ENCODE results near the gene ACIN1.

Gene ACIN1

GRCh38 chr14:23090254-23090636, 4.7 kb downstream of the ACIN1 start:
- TF ChIP-seq POLR2A (IDR thresholded peaks at IDR 0.05; ENCODE audit: low read depth, low read length) (no peak), POLR2AphosphoS5 (IDR thresholded peaks at IDR 0.05; ENCODE audit: low read depth, low read length) (no peak), TAF1 (IDR thresholded peaks at IDR 0.05; ENCODE audit: borderline replicate concordance, low read depth, low read length) (no peak)
- no peak for DNase-seq (ENCODE audit: insufficient read length)
- no peak for FAIRE-seq

- FAIRE-seq: no peak
- TF ChIP-seq POLR2A (IDR thresholded peaks at IDR 0.05; ENCODE audit: low read depth, low read length): no peak
- TF ChIP-seq TAF1 (IDR thresholded peaks at IDR 0.05; ENCODE audit: borderline replicate concordance, low read depth, low read length): no peak
- no peak for TF ChIP-seq POLR2AphosphoS5 (IDR thresholded peaks at IDR 0.05; ENCODE audit: low read depth, low read length)
- DNase-seq (ENCODE audit: insufficient read length): no peak
Observed at GRCh38 chr14:23089498-23090253, 5.3 kb downstream of the ACIN1 start.

DNA sequence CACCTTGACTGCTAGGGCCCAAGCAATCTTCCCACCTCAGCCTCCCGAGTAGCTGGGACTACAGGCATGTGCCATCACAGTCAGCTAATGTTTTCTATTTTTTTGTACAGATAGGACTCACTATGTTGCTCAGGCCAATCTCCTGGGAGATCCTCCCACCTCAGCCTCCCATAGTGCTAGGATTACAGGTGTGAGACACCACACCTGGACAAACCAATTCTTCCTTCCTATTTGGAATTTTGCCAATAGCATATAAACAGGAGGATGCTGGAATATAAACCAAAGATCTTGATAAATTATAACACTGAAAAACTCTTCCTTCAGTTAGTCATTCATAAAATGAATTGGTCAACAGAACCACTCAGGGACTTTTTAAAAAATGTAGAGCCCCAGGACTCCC, 8.4 kb downstream of the ACIN1 start:
- FAIRE-seq: no peak
- TF ChIP-seq POLR2A (IDR thresholded peaks at IDR 0.05; ENCODE audit: low read depth, low read length) (no peak), TAF1 (IDR thresholded peaks at IDR 0.05; ENCODE audit: borderline replicate concordance, low read depth, low read length) (no peak), POLR2AphosphoS5 (IDR thresholded peaks at IDR 0.05; ENCODE audit: low read depth, low read length) (no peak)
- no peak for DNase-seq (ENCODE audit: insufficient read length)

DNA sequence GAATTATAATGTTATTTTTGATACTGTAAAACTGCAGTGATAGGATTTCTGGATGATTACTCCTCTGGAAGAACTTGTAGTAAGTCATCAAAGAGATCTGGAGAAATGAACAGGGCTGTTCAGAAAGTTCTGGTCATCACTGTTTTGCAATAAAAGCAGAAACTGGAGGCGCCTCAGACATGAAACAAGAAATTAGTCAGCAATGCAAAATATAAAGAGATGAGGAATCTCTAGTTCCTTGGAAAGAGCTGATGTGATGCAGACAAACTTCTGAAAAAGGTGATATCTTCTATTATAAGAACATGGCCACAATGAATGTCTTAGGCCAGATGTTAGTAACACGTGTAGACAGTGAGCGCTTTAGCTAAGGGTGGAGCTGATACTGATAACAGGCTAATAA, 9.5 kb downstream of the ACIN1 start:
- TF ChIP-seq POLR2A (IDR thresholded peaks at IDR 0.05; ENCODE audit: low read depth, low read length) (no peak), POLR2AphosphoS5 (IDR thresholded peaks at IDR 0.05; ENCODE audit: low read depth, low read length) (no peak), TAF1 (IDR thresholded peaks at IDR 0.05; ENCODE audit: borderline replicate concordance, low read depth, low read length) (no peak)
- FAIRE-seq (no peak), DNase-seq (ENCODE audit: insufficient read length) (no peak)

- no peak for FAIRE-seq
- no peak for DNase-seq (ENCODE audit: insufficient read length)
- TF ChIP-seq POLR2A (IDR thresholded peaks at IDR 0.05; ENCODE audit: low read depth, low read length) (no peak), TAF1 (IDR thresholded peaks at IDR 0.05; ENCODE audit: borderline replicate concordance, low read depth, low read length) (no peak), POLR2AphosphoS5 (IDR thresholded peaks at IDR 0.05; ENCODE audit: low read depth, low read length) (no peak)
Observed at GRCh38 chr14:23080474-23080873, 14.5 kb downstream of the ACIN1 start.

DNA sequence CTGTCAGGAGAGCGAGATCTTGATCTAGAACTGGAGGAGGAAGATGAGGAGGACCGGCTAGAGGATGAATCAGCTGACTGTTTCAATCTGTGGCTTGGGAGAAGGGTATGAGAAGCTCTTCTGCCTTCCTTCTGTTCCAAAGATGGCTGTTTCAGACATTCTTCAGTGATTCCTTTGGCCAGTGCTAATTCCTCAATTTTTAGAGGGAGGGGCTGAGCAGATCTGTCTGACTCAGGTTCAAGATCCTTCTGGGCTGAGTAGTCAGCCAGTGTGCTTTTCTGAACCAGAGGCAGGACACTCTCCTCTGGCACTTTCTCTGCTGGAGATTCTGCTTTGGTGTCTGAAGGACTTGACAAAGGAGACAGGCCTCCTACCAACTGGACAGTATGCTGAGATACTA, 15.2 kb downstream of the ACIN1 start:
- FAIRE-seq (no peak), DNase-seq (ENCODE audit: insufficient read length) (no peak)
- TF ChIP-seq POLR2A (IDR thresholded peaks at IDR 0.05; ENCODE audit: low read depth, low read length) (no peak), POLR2AphosphoS5 (IDR thresholded peaks at IDR 0.05; ENCODE audit: low read depth, low read length) (no peak), TAF1 (IDR thresholded peaks at IDR 0.05; ENCODE audit: borderline replicate concordance, low read depth, low read length) (no peak)

DNA sequence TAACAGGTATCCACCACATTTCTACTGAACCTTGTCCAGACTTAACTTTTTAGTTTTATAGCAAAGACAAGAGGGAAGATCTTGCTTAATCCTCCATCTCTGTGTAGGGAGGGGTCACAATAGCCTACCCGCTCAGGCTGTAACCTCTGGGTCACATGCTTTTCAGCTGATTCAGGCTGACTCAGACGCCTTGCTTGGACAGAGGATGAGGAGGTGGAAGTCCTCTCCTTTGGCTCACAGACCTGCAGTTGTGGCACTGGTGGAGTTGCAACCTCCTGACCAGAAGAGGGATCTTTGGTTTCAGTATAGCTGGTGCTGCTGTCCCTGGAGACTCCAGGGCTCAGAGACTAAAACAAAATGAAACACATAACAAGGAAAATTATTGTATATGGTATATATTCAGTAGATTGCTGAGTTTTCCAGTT, 16.2 kb downstream of the ACIN1 start:
- no peak for TF ChIP-seq POLR2A (IDR thresholded peaks at IDR 0.05; ENCODE audit: low read depth, low read length)
- TF ChIP-seq TAF1 (IDR thresholded peaks at IDR 0.05; ENCODE audit: borderline replicate concordance, low read depth, low read length): no peak
- no peak for TF ChIP-seq POLR2AphosphoS5 (IDR thresholded peaks at IDR 0.05; ENCODE audit: low read depth, low read length)
- FAIRE-seq (no peak), DNase-seq (ENCODE audit: insufficient read length) (no peak)

- no peak for FAIRE-seq
Observed at GRCh38 chr14:23077962-23078361, 17.0 kb downstream of the ACIN1 start.

GRCh38 chr14:23076785-23077408, 18.0 kb downstream of the ACIN1 start:
- TF ChIP-seq POLR2AphosphoS5 (IDR thresholded peaks at IDR 0.05; ENCODE audit: low read depth, low read length): no peak
- TF ChIP-seq POLR2A (IDR thresholded peaks at IDR 0.05; ENCODE audit: low read depth, low read length): no peak
- no peak for TF ChIP-seq TAF1 (IDR thresholded peaks at IDR 0.05; ENCODE audit: borderline replicate concordance, low read depth, low read length)
- no peak for FAIRE-seq
- no peak for DNase-seq (ENCODE audit: insufficient read length)

More at GRCh38 chr14:23077962-23078361, 17.0 kb downstream of the ACIN1 start:
- no peak for DNase-seq (ENCODE audit: insufficient read length)
- TF ChIP-seq TAF1 (IDR thresholded peaks at IDR 0.05; ENCODE audit: borderline replicate concordance, low read depth, low read length) (no peak), POLR2A (IDR thresholded peaks at IDR 0.05; ENCODE audit: low read depth, low read length) (no peak), POLR2AphosphoS5 (IDR thresholded peaks at IDR 0.05; ENCODE audit: low read depth, low read length) (no peak)

GRCh38 chr14:23074906-23075305, 20.0 kb downstream of the ACIN1 start:
- DNase-seq (ENCODE audit: insufficient read length) (no peak), FAIRE-seq (no peak)
- TF ChIP-seq POLR2A (IDR thresholded peaks at IDR 0.05; ENCODE audit: low read depth, low read length): no peak
- no peak for TF ChIP-seq TAF1 (IDR thresholded peaks at IDR 0.05; ENCODE audit: borderline replicate concordance, low read depth, low read length)

- DNase-seq (ENCODE audit: insufficient read length) (no peak), FAIRE-seq (no peak)
- no peak for TF ChIP-seq POLR2A (IDR thresholded peaks at IDR 0.05; ENCODE audit: low read depth, low read length)
- no peak for TF ChIP-seq POLR2AphosphoS5 (IDR thresholded peaks at IDR 0.05; ENCODE audit: low read depth, low read length)
- no peak for TF ChIP-seq TAF1 (IDR thresholded peaks at IDR 0.05; ENCODE audit: borderline replicate concordance, low read depth, low read length)
Observed at GRCh38 chr14:23071921-23072539, 22.9 kb downstream of the ACIN1 start.

All from GM12892 (cell line).